Neutrophil (primary cell): ENCODE measurements around the gene NUBP1.

ENCODE experiments used
- H3K27ac ChIP-seq: fragments of 200-600 bp; sonication (generic); 2 replicates; pipeline ENCODE4 v1.5.1; 2016; ENCODE audit warnings: mild to moderate bottlenecking, moderate library complexity
- H3K27me3 ChIP-seq: fragments of 200-600 bp; sonication (generic); 2 replicates; pipeline ENCODE4 v1.6.0; 2016; ENCODE audit warnings: mild to moderate bottlenecking
- H3K36me3 ChIP-seq: fragments of 200-600 bp; sonication (generic); 2 replicates; pipeline ENCODE4 v1.5.1; 2017
- H3K4me1 ChIP-seq, 2 experiments: fragments of 200-600 bp in 1 of 2; sonication (generic) in 1 of 2; 1 replicate in 1 of 2; 2 replicates in 1 of 2; pipeline versions ENCODE4 v1.5.1 to v1.6.1; 2013 to 2016; ENCODE audit warnings: low read depth in 1 of 2, low read length in 1 of 2, mild to moderate bottlenecking in 1 of 2, moderate library complexity in 1 of 2; ENCODE audit not compliant: control insufficient read depth in 1 of 2, insufficient read depth in 1 of 2
- H3K4me3 ChIP-seq, 2 experiments: fragments of 200-600 bp in 1 of 2; sonication (generic) in 1 of 2; 1 replicate in 1 of 2; 2 replicates in 1 of 2; pipeline ENCODE4 v1.5.1; 2013 to 2016; ENCODE audit warnings: low read depth in 1 of 2, low read length in 1 of 2, mild to moderate bottlenecking in 1 of 2, moderate library complexity in 1 of 2
- H3K9me3 ChIP-seq: fragments of 200-600 bp; sonication (generic); 2 replicates; pipeline ENCODE4 v1.5.1; 2016
- TF ChIP-seq, protein P1 (sequence below): fragments of 200-600 bp; sonication (generic); IDR thresholded peaks from 2 replicates; pipeline ENCODE4 v1.5.1; 2016; ENCODE audit warnings: antibody characterized with exemption

NUBP1 gene

GRCh38 chr16:10753670-10754069 lies 10.0 kb downstream of the NUBP1 start:
- no peak overlapping the region for H3K4me3 ChIP-seq
- H3K36me3 ChIP-seq = peaks cover 85% of the 10 kb centered on the region
- no peaks in the 10 kb centered on the region for H3K4me1 ChIP-seq
- TF ChIP-seq, protein P1, sequence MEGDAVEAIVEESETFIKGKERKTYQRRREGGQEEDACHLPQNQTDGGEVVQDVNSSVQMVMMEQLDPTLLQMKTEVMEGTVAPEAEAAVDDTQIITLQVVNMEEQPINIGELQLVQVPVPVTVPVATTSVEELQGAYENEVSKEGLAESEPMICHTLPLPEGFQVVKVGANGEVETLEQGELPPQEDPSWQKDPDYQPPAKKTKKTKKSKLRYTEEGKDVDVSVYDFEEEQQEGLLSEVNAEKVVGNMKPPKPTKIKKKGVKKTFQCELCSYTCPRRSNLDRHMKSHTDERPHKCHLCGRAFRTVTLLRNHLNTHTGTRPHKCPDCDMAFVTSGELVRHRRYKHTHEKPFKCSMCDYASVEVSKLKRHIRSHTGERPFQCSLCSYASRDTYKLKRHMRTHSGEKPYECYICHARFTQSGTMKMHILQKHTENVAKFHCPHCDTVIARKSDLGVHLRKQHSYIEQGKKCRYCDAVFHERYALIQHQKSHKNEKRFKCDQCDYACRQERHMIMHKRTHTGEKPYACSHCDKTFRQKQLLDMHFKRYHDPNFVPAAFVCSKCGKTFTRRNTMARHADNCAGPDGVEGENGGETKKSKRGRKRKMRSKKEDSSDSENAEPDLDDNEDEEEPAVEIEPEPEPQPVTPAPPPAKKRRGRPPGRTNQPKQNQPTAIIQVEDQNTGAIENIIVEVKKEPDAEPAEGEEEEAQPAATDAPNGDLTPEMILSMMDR = no peak
- no peak overlapping the region for H3K27ac ChIP-seq
- no peaks in the 10 kb centered on the region for H3K27me3 ChIP-seq
- H3K9me3 ChIP-seq = no peaks in the 10 kb centered on the region

- Histone ChIP-seq H3K4me3 (no peak overlapping the region), H3K4me1 (no peaks in the 10 kb centered on the region), H3K36me3 (peaks cover 85% of the 10 kb centered on the region), H3K9me3 (no peaks in the 10 kb centered on the region), H3K27ac (no peak overlapping the region), H3K27me3 (no peaks in the 10 kb centered on the region)
- TF ChIP-seq, protein P1 = no peak
Observed at GRCh38 chr16:10754941-10755340, 11.3 kb downstream of the NUBP1 start.

DNA sequence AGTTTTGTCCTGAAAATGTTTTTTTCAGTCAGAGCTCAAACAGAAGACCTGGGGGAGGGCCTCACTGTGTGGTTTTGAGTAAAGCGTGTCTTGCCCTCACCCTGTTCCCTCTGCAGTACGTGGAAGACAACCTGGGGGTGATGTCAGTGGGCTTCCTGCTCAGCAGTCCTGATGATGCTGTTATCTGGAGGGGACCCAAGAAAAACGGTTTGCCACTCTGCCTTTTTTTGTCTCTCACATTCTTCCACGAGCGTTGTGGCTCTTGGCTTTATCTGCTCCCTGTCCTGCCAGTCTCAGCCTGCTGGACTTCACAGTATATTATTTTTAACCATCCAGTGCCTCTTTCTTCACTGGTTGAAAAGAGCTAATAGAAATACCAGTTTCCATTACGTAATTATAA lies 12.9 kb downstream of the NUBP1 start:
- H3K36me3 ChIP-seq = peaks cover 85% of the 10 kb centered on the region
- TF ChIP-seq, protein P1 = no peak
- H3K4me1 ChIP-seq = no peaks in the 10 kb centered on the region
- H3K27ac ChIP-seq = no peak overlapping the region
- no peaks in the 10 kb centered on the region for H3K27me3 ChIP-seq
- H3K9me3 ChIP-seq = no peaks in the 10 kb centered on the region
- H3K4me3 ChIP-seq = no peak overlapping the region

- H3K4me1 ChIP-seq = no peaks in the 10 kb centered on the region
- peaks cover 90% of the 10 kb centered on the region for H3K36me3 ChIP-seq
- H3K9me3 ChIP-seq = no peaks in the 10 kb centered on the region
- H3K27ac ChIP-seq = no peak overlapping the region
- no peaks in the 10 kb centered on the region for H3K27me3 ChIP-seq
- H3K4me3 ChIP-seq = no peak overlapping the region
- TF ChIP-seq, protein P1 = no peak
Observed at GRCh38 chr16:10760858-10761257, 17.2 kb downstream of the NUBP1 start.

DNA sequence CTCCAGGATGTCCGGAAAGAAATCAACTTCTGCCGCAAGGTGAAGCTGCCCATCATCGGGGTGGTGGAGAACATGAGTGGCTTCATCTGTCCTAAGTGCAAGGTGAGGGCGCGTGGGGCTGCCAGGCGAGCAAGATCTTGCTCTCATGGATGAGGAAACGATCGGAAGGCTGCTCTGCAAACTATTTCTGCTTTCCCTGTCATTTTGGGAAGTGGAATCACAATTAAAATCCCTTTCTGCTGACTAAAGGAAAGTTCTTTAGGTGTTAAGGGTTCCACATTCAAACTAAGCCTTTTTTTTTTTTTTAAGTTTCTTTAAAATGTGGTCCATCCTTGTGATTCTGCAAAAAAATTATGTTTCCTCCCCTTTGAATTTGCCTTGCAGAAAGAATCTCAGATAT lies 17.7 kb downstream of the NUBP1 start:
- peaks cover 91% of the 10 kb centered on the region for H3K36me3 ChIP-seq

More for the DNA sequence above, 17.7 kb downstream of the NUBP1 start:
- Histone ChIP-seq H3K4me3 (no peak overlapping the region), H3K4me1 (no peaks in the 10 kb centered on the region), H3K27me3 (no peaks in the 10 kb centered on the region), H3K9me3 (no peaks in the 10 kb centered on the region), H3K27ac (no peak overlapping the region)
- TF ChIP-seq, protein P1 = no peak
